WTC11 (cell line): ENCODE measurements around the gene SULT2B1.

Experiments
- CTCF ChIP-seq: fragments of 200-600 bp; IDR thresholded peaks from 2 replicates; pipeline ENCODE4 v1.8.0; 2022; ENCODE audit warnings: antibody characterized with exemption
- E2F1 ChIP-seq: sonication (generic); formaldehyde crosslinking; IDR thresholded peaks from 2 replicates; pipeline ENCODE4 v1.8.0; 2022; ENCODE audit warnings: mild to moderate bottlenecking, missing genetic modification reagents
- ESRRA ChIP-seq: sonication (generic); formaldehyde crosslinking; IDR thresholded peaks from 2 replicates; pipeline ENCODE4 v1.8.1; 2022; ENCODE audit warnings: mild to moderate bottlenecking, missing genetic modification reagents, borderline replicate concordance
- FOXP1 ChIP-seq: sonication (generic); formaldehyde crosslinking; IDR thresholded peaks from 2 replicates; pipeline ENCODE4 v1.8.0; 2022; ENCODE audit warnings: missing genetic modification reagents, mild to moderate bottlenecking, moderate library complexity, borderline replicate concordance
- NFYB ChIP-seq: sonication (generic); formaldehyde crosslinking; conservative IDR thresholded peaks from 2 replicates; pipeline ENCODE4 v1.8.0; 2022; ENCODE audit warnings: low read depth, missing genetic modification reagents
- USF2 ChIP-seq: sonication (generic); formaldehyde crosslinking; IDR thresholded peaks from 2 replicates; pipeline ENCODE4 v1.8.1; 2023; ENCODE audit warnings: mild to moderate bottlenecking, missing genetic modification reagents, moderate library complexity
- ZBTB21 ChIP-seq: sonication (generic); formaldehyde crosslinking; IDR thresholded peaks from 2 replicates; pipeline ENCODE4 v1.8.1; 2023; ENCODE audit warnings: mild to moderate bottlenecking, missing genetic modification reagents, borderline replicate concordance
- ZNF232 ChIP-seq: sonication (generic); formaldehyde crosslinking; IDR thresholded peaks from 2 replicates; pipeline ENCODE4 v1.8.0; 2022; ENCODE audit warnings: mild to moderate bottlenecking, missing genetic modification reagents
- ZNF416 ChIP-seq: fragments of 250-450 bp; sonication (Bioruptor Pico); IDR thresholded peaks from 2 replicates; pipeline ENCODE4 v1.9.0; 2021; ENCODE audit warnings: mild to moderate bottlenecking, inconsistent platforms
- ZSCAN18 ChIP-seq: fragments of 250-450 bp; sonication (Bioruptor Pico); IDR thresholded peaks from 2 replicates; pipeline ENCODE4 v2.1.2; 2022; ENCODE audit warnings: mild to moderate bottlenecking, moderate library complexity

- TF ChIP-seq CTCF = no peak
- no peak for TF ChIP-seq ESRRA (CRISPR knock-in tag)
- no peak for TF ChIP-seq ZSCAN18
- TF ChIP-seq ZBTB21 = no peak
- no peak for TF ChIP-seq USF2 (CRISPR knock-in tag)
- no peak for TF ChIP-seq ZNF232 (CRISPR knock-in tag)
- TF ChIP-seq E2F1 (CRISPR knock-in tag) = no peak
- TF ChIP-seq NFYB (CRISPR knock-in tag) = no peak
- TF ChIP-seq FOXP1 (CRISPR knock-in tag) = no peak
- TF ChIP-seq ZNF416 (CRISPR knock-in tag) = no peak
Observed at GRCh38 chr19:48539503-48540096, 12.4 kb upstream of the SULT2B1 start.
